DND-41 (cell line): ENCODE results near the gene SLC35E3.

Experiments
- ATAC-seq: fragments of 200-7000 bp; cut with Tn5 transposase; 3 replicates; pipeline ENCODE4 v1.9.1; 2021; ENCODE audit warnings: low read depth; ENCODE audit not compliant: insufficient read depth
- DNase-seq: peaks from one replicate; pipeline ENCODE4 v3.0.0-alpha.2; 2020
- H2AFZ ChIP-seq: 2 replicates; pipeline ENCODE4 v1.6.0; 2012; ENCODE audit warnings: low read depth, low read length
- H3K27ac ChIP-seq: 2 replicates; pipeline ENCODE4 v1.5.1; 2012; ENCODE audit warnings: low read length, inconsistent platforms
- H3K27me3 ChIP-seq: fragments of 200-600 bp; sonication (generic); 2 replicates; pipeline ENCODE4 v1.6.0; 2012; ENCODE audit warnings: low read length, mild to moderate bottlenecking, inconsistent platforms; ENCODE audit not compliant: insufficient read depth, poor library complexity
- H3K36me3 ChIP-seq: 2 replicates; pipeline ENCODE4 v1.5.1; 2012; ENCODE audit warnings: low read length, inconsistent platforms; ENCODE audit not compliant: insufficient read depth
- H3K4me1 ChIP-seq: 2 replicates; pipeline ENCODE4 v1.5.1; 2012; ENCODE audit warnings: mild to moderate bottlenecking, low read length; ENCODE audit not compliant: insufficient read depth
- H3K4me2 ChIP-seq: 2 replicates; pipeline ENCODE4 v1.6.0; 2012; ENCODE audit warnings: mild to moderate bottlenecking, moderate library complexity, low read length, inconsistent platforms; ENCODE audit not compliant: insufficient read depth
- H3K4me3 ChIP-seq, 2 experiments: fragments of 200-600 bp in 1 of 2; shearing (Covaris generic) in 1 of 2; 2 replicates each; pipeline ENCODE4 v1.5.1; 2012 to 2016; ENCODE audit warnings: inconsistent platforms in 2 of 2, low read length in 2 of 2, mild to moderate bottlenecking in 2 of 2, low read depth in 1 of 2, moderate library complexity in 1 of 2
- H3K79me2 ChIP-seq: 2 replicates; pipeline ENCODE4 v1.6.0; 2012; ENCODE audit warnings: low read length, inconsistent platforms; ENCODE audit not compliant: insufficient read depth
- H3K9ac ChIP-seq: 2 replicates; pipeline ENCODE4 v1.6.0; 2012; ENCODE audit warnings: low read depth, mild to moderate bottlenecking, inconsistent platforms, low read length, moderate library complexity
- H3K9me3 ChIP-seq: 2 replicates; pipeline ENCODE4 v1.5.1; 2012; ENCODE audit warnings: low read length, moderate library complexity, mild to moderate bottlenecking, inconsistent platforms; ENCODE audit not compliant: insufficient read depth, severe bottlenecking
- H4K20me1 ChIP-seq: 2 replicates; pipeline ENCODE4 v1.6.0; 2012; ENCODE audit warnings: low read length; ENCODE audit not compliant: insufficient read depth
- CTCF ChIP-seq: IDR thresholded peaks from 2 replicates; pipeline ENCODE4 v1.5.1; 2012; ENCODE audit warnings: borderline replicate concordance, low read length, moderate library complexity, mild to moderate bottlenecking; ENCODE audit not compliant: poor library complexity, severe bottlenecking; ENCODE audit errors: extremely low read depth
- EZH2 ChIP-seq: IDR thresholded peaks from 3 replicates; pipeline ENCODE4 v1.6.1; 2012; ENCODE audit warnings: borderline replicate concordance, low read depth, mild to moderate bottlenecking, moderate library complexity, low read length, inconsistent platforms; ENCODE audit not compliant: severe bottlenecking

SLC35E3 gene

GRCh38 chr12:68793975-68794652 is 48.1 kb downstream of the SLC35E3 start:
- Histone ChIP-seq H4K20me1 (no peaks in the 10 kb centered on the region), H3K4me2 (no peak overlapping the region), H3K9me3 (no peaks in the 10 kb centered on the region), H3K27me3 (no peaks in the 10 kb centered on the region), H3K27ac (no peak overlapping the region), H3K4me3 (no peak overlapping the region), H3K36me3 (no peaks in the 10 kb centered on the region), H3K79me2 (no peaks in the 10 kb centered on the region), H3K9ac (no peak overlapping the region), H2AFZ (no peak overlapping the region), H3K4me1 (no peaks in the 10 kb centered on the region)
- DNase-seq (no peak), ATAC-seq (no peak)
- TF ChIP-seq CTCF (no peak), EZH2 (no peak)

- no peak overlapping the region for H3K9ac ChIP-seq
- H3K4me3 ChIP-seq, result no peak overlapping the region
- no peak overlapping the region for H3K27ac ChIP-seq
- DNase-seq, result no peak
- no peak overlapping the region for H3K4me2 ChIP-seq
- no peaks in the 10 kb centered on the region for H3K79me2 ChIP-seq
- TF ChIP-seq EZH2 (no peak), CTCF (no peak)
- no peaks in the 10 kb centered on the region for H3K4me1 ChIP-seq
- no peaks in the 10 kb centered on the region for H4K20me1 ChIP-seq
- H3K36me3 ChIP-seq, result no peaks in the 10 kb centered on the region
- H3K27me3 ChIP-seq, result no peaks in the 10 kb centered on the region
- no peak overlapping the region for H2AFZ ChIP-seq
- H3K9me3 ChIP-seq, result no peaks in the 10 kb centered on the region
- ATAC-seq, result no peak
Observed at GRCh38 chr12:68794653-68795251, 48.8 kb downstream of the SLC35E3 start.

- TF ChIP-seq CTCF (no peak), EZH2 (no peak)
Observed at GRCh38 chr12:68796399-68796798, 50.4 kb downstream of the SLC35E3 start.

More at GRCh38 chr12:68796399-68796798, 50.4 kb downstream of the SLC35E3 start:
- Histone ChIP-seq H3K4me1 (no peaks in the 10 kb centered on the region), H3K4me3 (no peak overlapping the region), H4K20me1 (no peaks in the 10 kb centered on the region), H3K9ac (no peak overlapping the region), H3K9me3 (no peaks in the 10 kb centered on the region), H3K27me3 (no peaks in the 10 kb centered on the region), H3K79me2 (no peaks in the 10 kb centered on the region), H2AFZ (no peak overlapping the region), H3K36me3 (no peaks in the 10 kb centered on the region), H3K27ac (no peak overlapping the region), H3K4me2 (no peak overlapping the region)
- ATAC-seq (no peak), DNase-seq (no peak)
